SK-N-MC (cell line): ENCODE data around the gene NDUFAF8.

Experiments
- EZH2 ChIP-seq: fragments of 200-600 bp; sonication (generic); IDR thresholded peaks from one replicate; pipeline ENCODE4 v1.6.1; 2017; ENCODE audit warnings: antibody characterized with exemption
- POLR2AphosphoS5 ChIP-seq: IDR thresholded peaks from 2 replicates; pipeline ENCODE4 v1.6.1; 2012; ENCODE audit warnings: mild to moderate bottlenecking, low read depth, low read length, borderline replicate concordance

DNA sequence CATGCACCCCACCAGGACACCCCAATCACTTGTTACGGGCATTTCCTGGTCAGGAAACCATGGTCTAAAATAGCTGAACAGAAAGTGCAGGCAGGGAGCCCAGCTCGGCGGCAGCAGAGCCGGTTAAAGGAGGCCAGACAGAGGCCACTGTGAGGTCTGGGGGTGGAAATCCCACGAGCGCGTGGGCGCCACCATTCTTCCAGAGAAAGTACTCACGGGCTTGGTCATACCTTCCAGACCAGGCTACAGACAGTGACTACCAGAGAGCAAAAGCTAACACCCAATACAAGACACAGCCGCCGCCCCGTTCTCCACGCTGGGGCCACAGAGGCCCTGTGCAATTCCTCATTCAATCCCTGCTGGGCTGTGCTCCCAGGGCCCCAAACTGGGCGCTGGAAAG lies 28.2 kb upstream of the NDUFAF8 start:
- TF ChIP-seq EZH2 = no peak
- no peak for TF ChIP-seq POLR2AphosphoS5
